ENCODE measurements around the gene SUB1. TPM values are rescaled to one million over a fixed set of nuclear protein-coding genes. Genes with fewer than 3 reads are reported as not detected.
"Not testable (repeated sequence)": the region's sequence is repeated elsewhere in the genome, so short reads cannot be mapped to it uniquely, and the experiment has no call there.

SUB1 gene
- 365 and 559 TPM in 2 replicates for total RNA-seq (2014; rRNA removed; shearing (Covaris generic))

GRCh38 chr5:32585446-32586275 is at the start of gene SUB1:
TSS of gene SUB1 (plus strand) at chr5:32585557. CDS start at chr5:32588513, 2,956 bp downstream.
- peak; percentile 92 for DNase-seq (ENCODE audit: low spot score)
- in situ Hi-C loops (cut with HindIII; ENCODE audit: low sequenced_read_pairs) = no loop called here

- in situ Hi-C loops (cut with HindIII; ENCODE audit: low sequenced_read_pairs) = no loop called here
- no peak for DNase-seq (ENCODE audit: low spot score)
These were observed 49.1 kb upstream of the SUB1 start for GRCh38 chr5:32536246-32536645.

- DNase-seq (ENCODE audit: low spot score); in situ Hi-C loops (cut with HindIII; ENCODE audit: low sequenced_read_pairs): not testable (repeated sequence)
These were observed 47.8 kb upstream of the SUB1 start for GRCh38 chr5:32537437-32538029.

GRCh38 chr5:32538031-32538547 is 47.3 kb upstream of the SUB1 start:
- in situ Hi-C loops (cut with HindIII; ENCODE audit: low sequenced_read_pairs) = no loop called here

GRCh38 chr5:32539981-32540845 is 45.1 kb upstream of the SUB1 start:
- DNase-seq (ENCODE audit: low spot score) = no peak
- in situ Hi-C loops (cut with HindIII; ENCODE audit: low sequenced_read_pairs) = no loop called here

More at GRCh38 chr5:32538031-32538547, 47.3 kb upstream of the SUB1 start:
- no peak for DNase-seq (ENCODE audit: low spot score)

- DNase-seq (ENCODE audit: low spot score) = no peak
- in situ Hi-C loops (cut with HindIII; ENCODE audit: low sequenced_read_pairs) = no loop called here
These were observed 44.1 kb upstream of the SUB1 start for GRCh38 chr5:32541241-32541640.

GRCh38 chr5:32542216-32543059 is 42.9 kb upstream of the SUB1 start:
- DNase-seq (ENCODE audit: low spot score) = no peak
- in situ Hi-C loops (cut with HindIII; ENCODE audit: low sequenced_read_pairs) = no loop called here

- in situ Hi-C loops (cut with HindIII; ENCODE audit: low sequenced_read_pairs) = no loop called here
- DNase-seq (ENCODE audit: low spot score) = no peak
These were observed 42.1 kb upstream of the SUB1 start for GRCh38 chr5:32543291-32543690.

- in situ Hi-C loops (cut with HindIII; ENCODE audit: low sequenced_read_pairs) = no loop called here
- no peak for DNase-seq (ENCODE audit: low spot score)
These were observed 40.1 kb upstream of the SUB1 start for GRCh38 chr5:32545102-32545800.

- in situ Hi-C loops (cut with HindIII; ENCODE audit: low sequenced_read_pairs) = no loop called here
- DNase-seq (ENCODE audit: low spot score) = no peak
These were observed 34.2 kb upstream of the SUB1 start for GRCh38 chr5:32551194-32551593.

GRCh38 chr5:32551865-32552264 is 33.5 kb upstream of the SUB1 start:
- in situ Hi-C loops (cut with HindIII; ENCODE audit: low sequenced_read_pairs) = no loop called here

GRCh38 chr5:32552491-32552890 is 32.9 kb upstream of the SUB1 start:
- DNase-seq (ENCODE audit: low spot score); in situ Hi-C loops (cut with HindIII; ENCODE audit: low sequenced_read_pairs): not testable (repeated sequence)

More at GRCh38 chr5:32551865-32552264, 33.5 kb upstream of the SUB1 start:
- no peak for DNase-seq (ENCODE audit: low spot score)

- in situ Hi-C loops (cut with HindIII; ENCODE audit: low sequenced_read_pairs) = no loop called here
- no peak for DNase-seq (ENCODE audit: low spot score)
These were observed 32.4 kb upstream of the SUB1 start for GRCh38 chr5:32552936-32553335.

- in situ Hi-C loops (cut with HindIII; ENCODE audit: low sequenced_read_pairs) = not testable (repeated sequence)
These were observed 31.1 kb upstream of the SUB1 start for GRCh38 chr5:32554181-32554780.

GRCh38 chr5:32556543-32556942 is 28.8 kb upstream of the SUB1 start:
- in situ Hi-C loops (cut with HindIII; ENCODE audit: low sequenced_read_pairs); DNase-seq (ENCODE audit: low spot score): not testable (repeated sequence)

More at GRCh38 chr5:32554181-32554780, 31.1 kb upstream of the SUB1 start:
- not testable (repeated sequence) for DNase-seq (ENCODE audit: low spot score)

GRCh38 chr5:32559411-32559810 is 25.9 kb upstream of the SUB1 start:
- in situ Hi-C loops (cut with HindIII; ENCODE audit: low sequenced_read_pairs) = no loop called here
- no peak for DNase-seq (ENCODE audit: low spot score)

GRCh38 chr5:32559921-32560320 is 25.4 kb upstream of the SUB1 start:
- no peak for DNase-seq (ENCODE audit: low spot score)
- in situ Hi-C loops (cut with HindIII; ENCODE audit: low sequenced_read_pairs) = no loop called here

- DNase-seq (ENCODE audit: low spot score) = no peak
- in situ Hi-C loops (cut with HindIII; ENCODE audit: low sequenced_read_pairs) = no loop called here
These were observed 23.3 kb upstream of the SUB1 start for GRCh38 chr5:32562056-32562455.
